ENCODE results near the gene EPHX1. TPM values are rescaled to one million over a fixed set of nuclear protein-coding genes. Genes with fewer than 3 reads are reported as not detected.
A peak's percentile ranks its signal among the peaks of the same experiment; 100 is the strongest.
"Not testable (repeated sequence)": the region's sequence is repeated elsewhere in the genome, so short reads cannot be mapped to it uniquely, and the experiment has no call there.

The EPHX1 gene
- total and polyA plus RNA-seq, 12 donors: 251 to 3,548 (median 1,658) TPM

DNA sequence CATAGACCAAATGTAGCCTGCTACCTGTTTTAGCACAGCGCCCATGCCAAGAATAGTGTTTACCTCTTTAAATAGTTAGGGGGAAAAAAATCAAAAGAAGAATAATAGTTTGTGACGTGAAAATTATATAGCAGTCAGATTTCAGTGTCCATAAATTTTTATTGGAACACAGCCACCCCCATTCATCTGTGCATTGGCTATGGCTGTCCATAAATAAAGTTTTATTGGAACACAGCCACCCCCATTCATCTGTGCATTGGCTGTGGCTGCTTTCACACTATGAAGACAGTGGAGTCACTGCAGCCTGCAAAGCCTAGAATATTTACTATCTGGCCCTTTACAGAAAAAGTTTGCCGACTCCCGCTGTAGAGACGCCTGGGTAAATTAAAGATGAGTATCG is 20.9 kb downstream of the EPHX1 start:
- DNase-seq: peak in 1 of 7 donors; percentile 10
- no peaks in the 10 kb centered on the region for H3K9me3 ChIP-seq (replicated peaks in 1 of 3)
- H3K27me3 ChIP-seq: no peaks in the 10 kb centered on the region
- intact Hi-C loops (cut with DNase I): no loop called here
- no peak overlapping the region for H3K27ac ChIP-seq
- WGBS, 4 donors: 87 to 89% (median 88%) methylated on average over 6 of the region's 6 CpGs
- peaks cover 0 to 59% of the 10 kb centered on the region in 2 donors for H3K36me3 ChIP-seq (replicated peaks in 1 of 2)
- H3K4me3 ChIP-seq: no peak overlapping the region
- H3K4me1 ChIP-seq (replicated peaks in 1 of 2): peaks cover 37 to 41% of the 10 kb centered on the region in 2 donors
- TF ChIP-seq CTCF (IDR thresholded peaks at IDR 0.05) (no peak), POLR2A (IDR thresholded peaks at IDR 0.05) (no peak)

- peak overlapping the region; percentile 18 to 81 (median 62) for H3K27ac ChIP-seq
- H3K9me3 ChIP-seq (replicated peaks in 1 of 3): no peaks in the 10 kb centered on the region
- no peaks in the 10 kb centered on the region for H3K27me3 ChIP-seq
- intact Hi-C loops (cut with DNase I): no loop called here
- peaks cover 21 to 22% of the 10 kb centered on the region in 2 donors for H3K4me1 ChIP-seq (replicated peaks in 1 of 2)
- TF ChIP-seq CTCF (IDR thresholded peaks at IDR 0.05) (no peak), POLR2A (IDR thresholded peaks at IDR 0.05) (peak in 1 of 2 donors; percentile 39)
- H3K4me3 ChIP-seq: no peak overlapping the region
- H3K36me3 ChIP-seq (replicated peaks in 1 of 2): peaks cover 0 to 84% of the 10 kb centered on the region in 2 donors
- peak in 6 of 7 donors; percentile 75 to 86 (median 83) for DNase-seq
- WGBS, 4 donors: 47 to 67% (median 58%) methylated on average over 4 to 7 of the region's 7 CpGs
Measured at GRCh38 chr1:225834417-225835329, 24.7 kb downstream of the EPHX1 start.

GRCh38 chr1:225835856-225836255 is 25.9 kb downstream of the EPHX1 start:
- no peak for TF ChIP-seq CTCF (IDR thresholded peaks at IDR 0.05)
- TF ChIP-seq POLR2A (IDR thresholded peaks at IDR 0.05): no peak
- no peak overlapping the region for H3K4me3 ChIP-seq
- H3K27ac ChIP-seq: peak overlapping the region in 4 of 5 donors; percentile 2 to 81 (median 62)
- intact Hi-C loops (cut with DNase I): no loop called here
- peak; percentile 73 to 93 (median 89) for DNase-seq
- peaks cover 0 to 84% of the 10 kb centered on the region in 2 donors for H3K36me3 ChIP-seq (replicated peaks in 1 of 2)
- H3K4me1 ChIP-seq (replicated peaks in 1 of 2): peaks cover 21 to 22% of the 10 kb centered on the region in 2 donors
- no peaks in the 10 kb centered on the region for H3K27me3 ChIP-seq
- no peaks in the 10 kb centered on the region for H3K9me3 ChIP-seq (replicated peaks in 1 of 3)
- 15 to 35% (median 34%) methylated on average over 3 of the region's 3 CpGs for WGBS, 4 donors

- H3K4me3 ChIP-seq; DNase-seq; H3K27me3 ChIP-seq; intact Hi-C loops (cut with DNase I); H3K9me3 ChIP-seq (replicated peaks in 1 of 3): not testable (repeated sequence)
- H3K4me1 ChIP-seq (replicated peaks in 1 of 2): peaks cover 21 to 22% of the 10 kb centered on the region in 2 donors
- peak overlapping the region in 3 of 5 donors; percentile 2 to 81 (median 62) for H3K27ac ChIP-seq
- WGBS, 4 donors: 79 to 84% (median 82%) methylated on average over 4 of the region's 4 CpGs
- peaks cover 0 to 84% of the 10 kb centered on the region in 2 donors for H3K36me3 ChIP-seq (replicated peaks in 1 of 2)
Measured at GRCh38 chr1:225836296-225836695, 26.4 kb downstream of the EPHX1 start.

Data from adrenal gland (tissue), 12 donors.